ENCODE data around the gene CFAP20DC. TPM values are rescaled to one million over a fixed set of nuclear protein-coding genes. Genes with fewer than 3 reads are reported as not detected.

Gene CFAP20DC
- total RNA-seq, 1 experiment from 2014 or later, result 2.8 TPM

DNA sequence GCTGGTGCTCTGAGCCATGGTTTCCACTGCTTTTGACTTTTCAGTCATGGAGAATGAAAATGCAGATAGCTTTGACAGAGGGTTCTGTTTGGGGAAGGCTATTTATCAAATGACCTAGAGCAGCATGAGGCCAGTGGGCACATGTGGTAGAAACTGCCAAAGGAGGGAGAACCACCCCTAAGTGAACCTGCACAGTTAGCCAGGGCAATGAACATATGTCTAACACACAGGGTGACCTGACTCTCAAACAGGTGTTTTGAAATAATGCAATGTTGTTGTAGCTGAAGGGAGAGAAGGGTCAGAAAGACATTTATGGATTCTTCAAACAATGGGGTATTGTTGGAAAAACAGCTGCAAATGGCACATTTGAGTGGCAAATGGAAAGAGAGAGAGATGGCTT is 208.9 kb downstream of the CFAP20DC start:
- H3K4me1 ChIP-seq, result no peaks in the 10 kb centered on the region
- Mint-ChIP-seq H3K4me3 (ENCODE audit: unreplicated experiment) (no peak overlapping the region), H3K9me3 (ENCODE audit: unreplicated experiment) (no peaks in the 10 kb centered on the region), H3K27ac (ENCODE audit: unreplicated experiment) (no peak overlapping the region), H3K27me3 (ENCODE audit: insufficient read depth, unreplicated experiment) (peaks cover 7% of the 10 kb centered on the region), H3K4me1 (ENCODE audit: low read depth, unreplicated experiment) (no peaks in the 10 kb centered on the region), H3K36me3 (ENCODE audit: insufficient read depth, unreplicated experiment) (no peaks in the 10 kb centered on the region)
- no TSS peak for BruUV-seq (replicated peaks)
- intact Hi-C loops (cut with micrococcal nuclease; ENCODE audit: unreplicated experiment), result no loop called here
- DNase-seq, result no peak
- TF ChIP-seq, protein P1, sequence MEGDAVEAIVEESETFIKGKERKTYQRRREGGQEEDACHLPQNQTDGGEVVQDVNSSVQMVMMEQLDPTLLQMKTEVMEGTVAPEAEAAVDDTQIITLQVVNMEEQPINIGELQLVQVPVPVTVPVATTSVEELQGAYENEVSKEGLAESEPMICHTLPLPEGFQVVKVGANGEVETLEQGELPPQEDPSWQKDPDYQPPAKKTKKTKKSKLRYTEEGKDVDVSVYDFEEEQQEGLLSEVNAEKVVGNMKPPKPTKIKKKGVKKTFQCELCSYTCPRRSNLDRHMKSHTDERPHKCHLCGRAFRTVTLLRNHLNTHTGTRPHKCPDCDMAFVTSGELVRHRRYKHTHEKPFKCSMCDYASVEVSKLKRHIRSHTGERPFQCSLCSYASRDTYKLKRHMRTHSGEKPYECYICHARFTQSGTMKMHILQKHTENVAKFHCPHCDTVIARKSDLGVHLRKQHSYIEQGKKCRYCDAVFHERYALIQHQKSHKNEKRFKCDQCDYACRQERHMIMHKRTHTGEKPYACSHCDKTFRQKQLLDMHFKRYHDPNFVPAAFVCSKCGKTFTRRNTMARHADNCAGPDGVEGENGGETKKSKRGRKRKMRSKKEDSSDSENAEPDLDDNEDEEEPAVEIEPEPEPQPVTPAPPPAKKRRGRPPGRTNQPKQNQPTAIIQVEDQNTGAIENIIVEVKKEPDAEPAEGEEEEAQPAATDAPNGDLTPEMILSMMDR (IDR thresholded peaks at IDR 0.05; ENCODE audit: insufficient read depth in 1 of 2, low read depth in 1 of 2, low read length in 1 of 2, severe bottlenecking in 1 of 2, unreplicated experiment in 1 of 2), result no peak
- ChIA-PET POLR2A (no interaction called here), CTCF (no interaction called here)
- H3K27me3 ChIP-seq (replicated peaks; ENCODE audit: control insufficient read depth, insufficient read depth, low read length), result no peaks in the 10 kb centered on the region
- no peaks in the 10 kb centered on the region for H3K9me3 ChIP-seq
- no peaks in the 10 kb centered on the region for H3K36me3 ChIP-seq (ENCODE audit: control insufficient read depth, insufficient read depth, low read length)
- H3K4me3 ChIP-seq (ENCODE audit: low read depth, low read length), result no peak overlapping the region

DNA sequence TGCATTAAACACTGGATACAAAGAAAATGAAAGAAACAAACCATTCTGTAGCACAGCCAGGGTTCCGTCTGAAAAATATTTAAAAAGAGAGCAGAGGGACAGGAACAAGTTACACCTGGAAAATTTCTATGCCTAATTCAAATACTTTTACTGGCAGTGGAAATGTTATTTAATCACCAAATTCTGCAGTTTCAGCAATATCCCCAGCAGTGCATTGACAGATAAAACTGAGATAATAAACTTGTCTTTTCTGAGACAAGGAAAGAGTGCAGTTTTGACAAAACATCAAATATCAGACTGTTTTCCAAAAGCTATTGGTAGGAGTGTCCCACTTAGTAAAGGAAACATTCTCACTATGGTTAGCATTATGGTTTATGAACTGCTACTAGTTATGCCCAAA is 209.9 kb downstream of the CFAP20DC start:
- Histone ChIP-seq H3K36me3 (ENCODE audit: control insufficient read depth, insufficient read depth, low read length) (no peaks in the 10 kb centered on the region), H3K9me3 (no peaks in the 10 kb centered on the region), H3K4me3 (ENCODE audit: low read depth, low read length) (no peak overlapping the region), H3K27me3 (replicated peaks; ENCODE audit: control insufficient read depth, insufficient read depth, low read length) (no peaks in the 10 kb centered on the region), H3K4me1 (no peaks in the 10 kb centered on the region)
- Mint-ChIP-seq H3K4me1 (ENCODE audit: low read depth, unreplicated experiment) (no peaks in the 10 kb centered on the region), H3K27ac (ENCODE audit: unreplicated experiment) (no peak overlapping the region), H3K36me3 (ENCODE audit: insufficient read depth, unreplicated experiment) (no peaks in the 10 kb centered on the region), H3K4me3 (ENCODE audit: unreplicated experiment) (no peak overlapping the region), H3K27me3 (ENCODE audit: insufficient read depth, unreplicated experiment) (peaks cover 7% of the 10 kb centered on the region), H3K9me3 (ENCODE audit: unreplicated experiment) (no peaks in the 10 kb centered on the region)
- POLR2A ChIA-PET, result no interaction called here
- no TSS peak for BruUV-seq (replicated peaks)
- TF ChIP-seq, protein P1 (IDR thresholded peaks at IDR 0.05; ENCODE audit: insufficient read depth in 1 of 2, low read depth in 1 of 2, low read length in 1 of 2, severe bottlenecking in 1 of 2, unreplicated experiment in 1 of 2), result no peak
- intact Hi-C loops (cut with micrococcal nuclease; ENCODE audit: unreplicated experiment), result no loop called here
- DNase-seq, result no peak
- CTCF ChIA-PET, result no interaction called here

DNA sequence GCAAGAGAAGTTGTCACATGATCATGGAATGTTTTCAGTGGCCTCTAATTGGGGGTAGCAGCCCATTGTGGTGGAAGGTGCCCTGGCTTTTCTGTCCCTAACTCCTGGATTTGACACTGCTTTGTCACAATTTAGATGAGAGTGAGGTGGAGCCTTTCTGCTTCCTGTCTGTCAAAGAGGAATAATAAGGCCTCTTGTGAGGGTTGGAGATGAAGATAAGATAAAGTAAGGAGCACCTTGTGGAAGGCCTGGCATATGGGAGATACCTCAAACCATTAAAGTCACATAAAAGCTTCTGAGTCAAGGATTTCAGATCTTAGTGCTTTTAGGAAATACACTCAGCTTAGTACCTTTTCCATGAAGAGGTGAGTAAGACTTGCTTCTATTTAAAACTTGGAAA is 210.6 kb downstream of the CFAP20DC start:
- Histone ChIP-seq H3K27me3 (replicated peaks; ENCODE audit: control insufficient read depth, insufficient read depth, low read length) (no peaks in the 10 kb centered on the region), H3K9me3 (no peaks in the 10 kb centered on the region), H3K4me1 (no peaks in the 10 kb centered on the region), H3K36me3 (ENCODE audit: control insufficient read depth, insufficient read depth, low read length) (no peaks in the 10 kb centered on the region), H3K4me3 (ENCODE audit: low read depth, low read length) (no peak overlapping the region)
- TF ChIP-seq, protein P1 (IDR thresholded peaks at IDR 0.05; ENCODE audit: insufficient read depth in 1 of 2, low read depth in 1 of 2, low read length in 1 of 2, severe bottlenecking in 1 of 2, unreplicated experiment in 1 of 2), result no peak
- DNase-seq, result no peak
- POLR2A ChIA-PET, result no interaction called here
- H3K9me3 Mint-ChIP-seq (ENCODE audit: unreplicated experiment), result no peaks in the 10 kb centered on the region
- no peaks in the 10 kb centered on the region for H3K4me1 Mint-ChIP-seq (ENCODE audit: low read depth, unreplicated experiment)
- no peaks in the 10 kb centered on the region for H3K36me3 Mint-ChIP-seq (ENCODE audit: insufficient read depth, unreplicated experiment)
- H3K27me3 Mint-ChIP-seq (ENCODE audit: insufficient read depth, unreplicated experiment), result peaks cover 7% of the 10 kb centered on the region
- H3K4me3 Mint-ChIP-seq (ENCODE audit: unreplicated experiment), result no peak overlapping the region
- H3K27ac Mint-ChIP-seq (ENCODE audit: unreplicated experiment), result no peak overlapping the region
- BruUV-seq (replicated peaks), result no TSS peak
- intact Hi-C loops (cut with micrococcal nuclease; ENCODE audit: unreplicated experiment), result no loop called here
- CTCF ChIA-PET, result no interaction called here
